B cell (primary cell): Measurements from ENCODE around the gene SLC7A10. TPM values are rescaled to one million over a fixed set of nuclear protein-coding genes. Genes with fewer than 3 reads are reported as not detected.

ENCODE experiments used
- ATAC-seq: fragments of 200-7000 bp; cut with Tn5 transposase; one replicate; pipeline ENCODE4 v1.10.0; 2021; ENCODE audit warnings: low read depth, mild to moderate bottlenecking, moderate number of reproducible peaks, moderate library complexity
- CTCF ChIA-PET: fragments of 350-600 bp; sonication (Branson Sonifier 250); formaldehyde crosslinking; loops from one replicate; lab custom pipeline; 2021; ENCODE audit warnings: antibody characterized with exemption, inconsistent platforms; lab: Charles Lee
- POLR2A ChIA-PET: fragments of 350-600 bp; sonication (Branson Sonifier 250); formaldehyde crosslinking; loops from one replicate; lab custom pipeline; 2021; ENCODE audit warnings: antibody characterized with exemption; lab: Charles Lee
- DNase-seq: peaks from one replicate; pipeline ENCODE4 v3.0.0; 2013
- H2AFZ ChIP-seq: 2 replicates; pipeline ENCODE4 v1.6.1; 2012; ENCODE audit warnings: mild to moderate bottlenecking, low read depth, low read length; ENCODE audit not compliant: insufficient read depth, poor library complexity, severe bottlenecking
- H3K27ac ChIP-seq, 2 donors: 1 replicate in 1 of 2; 2 replicates in 1 of 2; pipeline ENCODE4 v1.5.1; 2012 to 2013; ENCODE audit warnings: low read length in 2 of 2, mild to moderate bottlenecking in 2 of 2, moderate library complexity in 1 of 2
- H3K27me3 ChIP-seq, 4 experiments: fragments of 200-600 bp in 1 of 4; sonication (generic) in 1 of 4; replicated peaks in 1 of 4; 1 replicate in 2 of 4; 2 replicates in 2 of 4; pipeline versions ENCODE4 v1.6.1 to v1.7.0; 2013 to 2016; ENCODE audit warnings: low read length in 3 of 4, mild to moderate bottlenecking in 2 of 4, mixed read lengths in 1 of 4, moderate library complexity in 1 of 4; ENCODE audit not compliant: insufficient read depth in 4 of 4, control insufficient read depth in 3 of 4; ENCODE audit errors: control extremely low read depth in 1 of 4
- H3K36me3 ChIP-seq, 2 experiments: replicated peaks in 1 of 2; 1 replicate in 1 of 2; 2 replicates in 1 of 2; pipeline versions ENCODE4 v1.6.1 to v1.7.1; 2013; ENCODE audit warnings: low read length in 1 of 2; ENCODE audit not compliant: insufficient read depth in 2 of 2, control insufficient read depth in 1 of 2; ENCODE audit errors: control extremely low read depth in 1 of 2, extremely low read depth in 1 of 2
- H3K4me1 ChIP-seq, 2 donors: fragments of 200-600 bp in 1 of 2; sonication (generic) in 1 of 2; 1 replicate in 1 of 2; 2 replicates in 1 of 2; pipeline versions ENCODE4 v1.5.1 to v1.6.1; 2013 to 2017; ENCODE audit warnings: low read length in 2 of 2; ENCODE audit not compliant: control insufficient read depth in 2 of 2, insufficient read depth in 2 of 2
- H3K4me2 ChIP-seq: replicated peaks from 2 replicates; pipeline ENCODE3; 2012; ENCODE audit warnings: mild to moderate bottlenecking, low read depth, low read length; ENCODE audit not compliant: poor library complexity, severe bottlenecking
- H3K4me3 ChIP-seq, 5 experiments: fragments of 200-600 bp in 1 of 5; sonication (generic) in 1 of 5; 1 replicate in 3 of 5; 2 replicates in 2 of 5; pipeline versions ENCODE4 v1.5.1 to v1.7.0; 2011 to 2016; ENCODE audit warnings: low read length in 4 of 5, mild to moderate bottlenecking in 4 of 5, low read depth in 2 of 5, control low read depth in 1 of 5, moderate library complexity in 1 of 5; ENCODE audit not compliant: insufficient read depth in 1 of 5; ENCODE audit errors: control extremely low read depth in 1 of 5, extremely low read depth in 1 of 5
- H3K79me2 ChIP-seq: fragments of 200-600 bp; sonication (generic); one replicate; pipeline ENCODE4 v1.6.0; 2016; ENCODE audit warnings: low read length; ENCODE audit not compliant: control insufficient read depth, insufficient read depth
- H3K9ac ChIP-seq: fragments of 200-600 bp; sonication (generic); 2 replicates; pipeline ENCODE4 v1.6.1; 2017; ENCODE audit warnings: mild to moderate bottlenecking, low read length, moderate library complexity
- H3K9me3 ChIP-seq, 3 donors: one replicate each; pipeline versions ENCODE4 v1.6.1 to v1.7.1; 2013; ENCODE audit warnings: low read length in 2 of 3; ENCODE audit not compliant: control insufficient read depth in 2 of 3, insufficient read depth in 1 of 3; ENCODE audit errors: control extremely low read depth in 1 of 3
- H4K20me1 ChIP-seq: 2 replicates; pipeline ENCODE4 v1.6.0; 2012; ENCODE audit warnings: mild to moderate bottlenecking, low read length; ENCODE audit not compliant: insufficient read depth, control insufficient read depth, poor library complexity, severe bottlenecking
- H3K27ac Mint-ChIP-seq: one replicate; pipeline ENCODE4 v1.8.0; 2021; ENCODE audit warnings: mixed read lengths
- H3K27me3 Mint-ChIP-seq: one replicate; pipeline ENCODE4 v1.8.0; 2021; ENCODE audit warnings: mixed read lengths
- H3K4me1 Mint-ChIP-seq: one replicate; pipeline ENCODE4 v1.8.0; 2021; ENCODE audit warnings: mixed read lengths
- H3K4me3 Mint-ChIP-seq: one replicate; pipeline ENCODE4 v1.8.0; 2021; ENCODE audit warnings: mixed read lengths
- H3K9me3 Mint-ChIP-seq: one replicate; pipeline ENCODE4 v1.8.0; 2022; ENCODE audit warnings: mixed read lengths; ENCODE audit not compliant: insufficient read depth
- EZH2 ChIP-seq: IDR thresholded peaks from 2 replicates; pipeline ENCODE4 v1.6.1; 2012; ENCODE audit warnings: borderline replicate concordance, low read depth, mild to moderate bottlenecking, moderate library complexity, low read length; ENCODE audit not compliant: insufficient read depth, poor library complexity, severe bottlenecking
- WGBS: methylation state at CpG from one replicate; pipeline ENCODE4 v1.1.5; 2013; ENCODE audit warnings: missing lambda C conversion rate; ENCODE audit not compliant: insufficient coverage; 5-methylcytosine and 5-hydroxymethylcytosine counted together
- intact Hi-C: fragments of 100-400 bp; cut with micrococcal nuclease; formaldehyde crosslinking; loops from one replicate; pipeline ENCODE4 v1.10.0; 2022
- polyA plus RNA-seq: library from polyadenylated mRNA; depleted of rRNA; stranded (reverse); fragments of >200 nt; gene quantifications from 2 replicates; pipeline ENCODE4 v1.2.3, GENCODE V29; 2012
- total RNA-seq, 2 donors: library from RNA; stranded (reverse); fragments of 120-200 nt in 1 of 2; gene quantifications; 1 replicate in 1 of 2; 2 replicates in 1 of 2; pipeline versions ENCODE4 v1.2.3 to v1.2.4, GENCODE V29; 2013 to 2022
- TF ChIP-seq, protein P1 (sequence below): fragments of 200-600 bp; IDR thresholded peaks from one replicate; pipeline ENCODE4 v1.8.0; 2022; ENCODE audit warnings: antibody characterized with exemption, mild to moderate bottlenecking

The SLC7A10 gene
- total and polyA plus RNA-seq, 2 donors (not counting 1 experiment from before 2014, with no cell fraction given): not detected

DNA sequence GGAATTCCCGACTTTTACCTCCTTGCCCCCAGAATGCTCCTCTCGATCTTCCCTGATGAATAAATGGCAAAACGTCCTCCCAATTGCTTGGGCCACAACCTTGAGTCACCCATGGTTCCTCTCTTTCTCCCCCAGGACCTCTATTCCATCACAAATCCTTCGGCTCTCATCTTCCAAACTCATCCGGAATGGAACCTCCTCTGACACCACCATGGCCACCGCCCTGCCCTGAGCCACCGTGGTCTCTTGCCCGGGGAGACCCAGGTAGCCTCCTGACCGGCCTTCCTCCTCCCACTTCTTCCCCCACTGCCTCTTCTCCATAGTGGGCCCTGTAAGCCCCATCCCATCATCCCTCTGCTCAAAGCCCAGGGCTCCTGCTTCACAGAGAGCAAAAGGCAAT lies 4.9 kb downstream of the SLC7A10 start:
- H3K27ac ChIP-seq: no peak overlapping the region
- no peak overlapping the region for H2AFZ ChIP-seq
- DNase-seq: no peak
- TF ChIP-seq, protein P1, sequence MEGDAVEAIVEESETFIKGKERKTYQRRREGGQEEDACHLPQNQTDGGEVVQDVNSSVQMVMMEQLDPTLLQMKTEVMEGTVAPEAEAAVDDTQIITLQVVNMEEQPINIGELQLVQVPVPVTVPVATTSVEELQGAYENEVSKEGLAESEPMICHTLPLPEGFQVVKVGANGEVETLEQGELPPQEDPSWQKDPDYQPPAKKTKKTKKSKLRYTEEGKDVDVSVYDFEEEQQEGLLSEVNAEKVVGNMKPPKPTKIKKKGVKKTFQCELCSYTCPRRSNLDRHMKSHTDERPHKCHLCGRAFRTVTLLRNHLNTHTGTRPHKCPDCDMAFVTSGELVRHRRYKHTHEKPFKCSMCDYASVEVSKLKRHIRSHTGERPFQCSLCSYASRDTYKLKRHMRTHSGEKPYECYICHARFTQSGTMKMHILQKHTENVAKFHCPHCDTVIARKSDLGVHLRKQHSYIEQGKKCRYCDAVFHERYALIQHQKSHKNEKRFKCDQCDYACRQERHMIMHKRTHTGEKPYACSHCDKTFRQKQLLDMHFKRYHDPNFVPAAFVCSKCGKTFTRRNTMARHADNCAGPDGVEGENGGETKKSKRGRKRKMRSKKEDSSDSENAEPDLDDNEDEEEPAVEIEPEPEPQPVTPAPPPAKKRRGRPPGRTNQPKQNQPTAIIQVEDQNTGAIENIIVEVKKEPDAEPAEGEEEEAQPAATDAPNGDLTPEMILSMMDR: no peak
- TF ChIP-seq EZH2: no peak
- H3K27me3 ChIP-seq: peaks cover 0 to 22% (median 7%) of the 10 kb centered on the region in 4 experiments
- H3K4me2 ChIP-seq: no peak overlapping the region
- H3K4me1 ChIP-seq: peaks cover 0 to 9% of the 10 kb centered on the region in 2 donors
- no peak for ATAC-seq
- Mint-ChIP-seq H3K27me3 (peaks cover 33% of the 10 kb centered on the region), H3K27ac (no peak overlapping the region), H3K4me3 (no peak overlapping the region), H3K4me1 (peaks cover 3% of the 10 kb centered on the region), H3K9me3 (no peaks in the 10 kb centered on the region)
- no peak overlapping the region for H3K9ac ChIP-seq
- POLR2A ChIA-PET: interaction anchor here (0.6 kb wide), 1 partner anchor 23 kb away, joined by 4 read pairs; no protein-coding TSS in a partner anchor
- no peaks in the 10 kb centered on the region for H4K20me1 ChIP-seq
- no peak overlapping the region for H3K4me3 ChIP-seq
- no peaks in the 10 kb centered on the region for H3K79me2 ChIP-seq
- no peaks in the 10 kb centered on the region for H3K9me3 ChIP-seq
- intact Hi-C loops: no loop called here
- CTCF ChIA-PET: no interaction called here
- 93% methylated on average over 9 of the region's 9 CpGs for WGBS
- no peaks in the 10 kb centered on the region for H3K36me3 ChIP-seq

- H3K36me3 ChIP-seq: no peaks in the 10 kb centered on the region
- Mint-ChIP-seq H3K27me3 (peaks cover 32% of the 10 kb centered on the region), H3K9me3 (no peaks in the 10 kb centered on the region), H3K27ac (no peak overlapping the region), H3K4me3 (no peak overlapping the region), H3K4me1 (peaks cover 2% of the 10 kb centered on the region)
- ChIA-PET CTCF (no interaction called here), POLR2A (no interaction called here)
- H3K4me2 ChIP-seq: no peak overlapping the region
- intact Hi-C loops: no loop called here
- no peak for TF ChIP-seq EZH2
- TF ChIP-seq, protein P1: no peak
- no peaks in the 10 kb centered on the region for H3K79me2 ChIP-seq
- peaks cover 0 to 18% (median 6%) of the 10 kb centered on the region in 4 experiments for H3K27me3 ChIP-seq
- H3K27ac ChIP-seq: no peak overlapping the region
- no peaks in the 10 kb centered on the region for H4K20me1 ChIP-seq
- H3K9me3 ChIP-seq: no peaks in the 10 kb centered on the region
- DNase-seq (no peak), ATAC-seq (no peak)
- H3K4me1 ChIP-seq: peaks cover 0 to 6% of the 10 kb centered on the region in 2 donors
- 92% methylated on average over 18 of the region's 18 CpGs for WGBS
- no peak overlapping the region for H3K4me3 ChIP-seq
- H2AFZ ChIP-seq: no peak overlapping the region
- H3K9ac ChIP-seq: no peak overlapping the region
Measured at GRCh38 chr19:33220115-33220514, 5.5 kb downstream of the SLC7A10 start.
